IMR-90 (cell line): ENCODE measurements around the gene RAB34. TPM values are rescaled to one million over a fixed set of nuclear protein-coding genes. Genes with fewer than 3 reads are reported as not detected.

Experiments used
- ATAC-seq: fragments of 200-7000 bp; cut with Tn5 transposase; 2 replicates; pipeline ENCODE4 v1.9.1; 2020; ENCODE audit warnings: low read depth, mild to moderate bottlenecking, moderate library complexity
- BruUV-seq: library from RNA; stranded (reverse); fragments of 400-500 nt; replicated peaks from 2 replicates; lab custom pipeline; 2021; lab: Mats Ljungman, UMichigan
- CTCF ChIA-PET: fragments of 300-600 bp; formaldehyde crosslinking; extraction: SDS; loops from one replicate; lab custom pipeline; 2021; ENCODE audit warnings: antibody characterized with exemption; lab: Yijun Ruan, JAX
- POLR2A ChIA-PET: fragments of 300-600 bp; sonication (Branson Sonifier 250); formaldehyde crosslinking; loops from one replicate; lab custom pipeline; 2022; ENCODE audit warnings: antibody characterized with exemption; ENCODE audit not compliant: unreplicated experiment; lab: Charles Lee
- DNase-seq: peaks from one replicate; pipeline ENCODE4 v3.0.0; 2013
- H2AFZ ChIP-seq: replicated peaks from 2 replicates; pipeline ENCODE3; 2013; ENCODE audit warnings: low read length, mild to moderate bottlenecking; ENCODE audit not compliant: poor library complexity
- H2AK5ac ChIP-seq: 2 replicates; pipeline ENCODE4 v1.6.1; 2013; ENCODE audit warnings: low read depth, low read length, inconsistent platforms
- H2AK9ac ChIP-seq: replicated peaks from 2 replicates; pipeline ENCODE3; 2013; ENCODE audit warnings: mild to moderate bottlenecking, low read depth, low read length, moderate library complexity; ENCODE audit not compliant: poor library complexity
- H2BK120ac ChIP-seq: 2 replicates; pipeline ENCODE4 v1.6.1; 2013; ENCODE audit warnings: low read depth, low read length, inconsistent platforms
- H2BK15ac ChIP-seq: 3 replicates; pipeline ENCODE4 v1.6.1; 2013; ENCODE audit warnings: low read depth, low read length, inconsistent platforms
- H2BK20ac ChIP-seq: 2 replicates; pipeline ENCODE4 v1.6.1; 2013; ENCODE audit warnings: low read depth, mild to moderate bottlenecking, inconsistent platforms, low read length, moderate library complexity
- H2BK5ac ChIP-seq: 2 replicates; pipeline ENCODE4 v1.6.1; 2013; ENCODE audit warnings: mild to moderate bottlenecking, low read depth, low read length, inconsistent platforms; ENCODE audit not compliant: poor library complexity, severe bottlenecking
- H3K14ac ChIP-seq: replicated peaks from 2 replicates; pipeline ENCODE4 v1.6.1; 2013; ENCODE audit warnings: low read depth, low read length, inconsistent platforms
- H3K18ac ChIP-seq: 2 replicates; pipeline ENCODE4 v1.6.1; 2013; ENCODE audit warnings: low read depth, low read length, control low read depth
- H3K23ac ChIP-seq: 2 replicates; pipeline ENCODE4 v1.6.1; 2013; ENCODE audit warnings: low read depth, low read length, inconsistent platforms
- H3K27ac ChIP-seq: 2 replicates; pipeline ENCODE4 v1.5.1; 2013; ENCODE audit warnings: mild to moderate bottlenecking, control low read depth, low read length; ENCODE audit not compliant: insufficient read depth
- H3K27me3 ChIP-seq: 2 replicates; pipeline ENCODE4 v1.6.1; 2013; ENCODE audit warnings: low read length; ENCODE audit not compliant: control insufficient read depth, insufficient read depth
- H3K36me3 ChIP-seq: 2 replicates; pipeline ENCODE4 v1.6.1; 2013; ENCODE audit warnings: low read length, mixed read lengths; ENCODE audit not compliant: control insufficient read depth, insufficient read depth
- H3K4ac ChIP-seq: 2 replicates; pipeline ENCODE4 v1.6.1; 2013; ENCODE audit warnings: low read depth, low read length, inconsistent platforms
- H3K4me1 ChIP-seq: 2 replicates; pipeline ENCODE4 v1.6.1; 2013; ENCODE audit warnings: low read length, mixed read lengths; ENCODE audit not compliant: control insufficient read depth, insufficient read depth
- H3K4me2 ChIP-seq: 2 replicates; pipeline ENCODE4 v1.6.1; 2013; ENCODE audit warnings: low read depth, mild to moderate bottlenecking, control low read depth, low read length, moderate library complexity
- H3K4me3 ChIP-seq: 2 replicates; pipeline ENCODE4 v1.5.1; 2013; ENCODE audit warnings: low read depth, mild to moderate bottlenecking, control low read depth, low read length, moderate library complexity; ENCODE audit not compliant: insufficient read depth
- H3K56ac ChIP-seq: 2 replicates; pipeline ENCODE4 v1.6.1; 2013; ENCODE audit warnings: low read length, inconsistent platforms; ENCODE audit not compliant: insufficient read depth; ENCODE audit errors: extremely low read depth
- H3K79me1 ChIP-seq, 2 experiments: 2 replicates each; pipeline ENCODE4 v1.6.1; 2013; ENCODE audit warnings: low read length in 2 of 2, inconsistent platforms in 1 of 2, low read depth in 1 of 2
- H3K9ac ChIP-seq: 2 replicates; pipeline ENCODE4 v1.6.1; 2013; ENCODE audit warnings: low read depth, low read length, control low read depth
- H3K9me1 ChIP-seq: 2 replicates; pipeline ENCODE4 v1.6.1; 2013; ENCODE audit warnings: low read length, inconsistent platforms; ENCODE audit not compliant: insufficient read depth
- H3K9me3 ChIP-seq: 2 replicates; pipeline ENCODE4 v1.6.1; 2013; ENCODE audit warnings: low read length; ENCODE audit not compliant: control insufficient read depth, insufficient read depth
- H4K20me1 ChIP-seq: 2 replicates; pipeline ENCODE4 v1.6.1; 2013; ENCODE audit warnings: low read length, inconsistent platforms; ENCODE audit not compliant: insufficient read depth
- H4K5ac ChIP-seq: 2 replicates; pipeline ENCODE4 v1.6.1; 2013; ENCODE audit warnings: mild to moderate bottlenecking, low read depth, low read length, control low read depth
- H4K8ac ChIP-seq, 2 experiments: 2 replicates each; pipeline ENCODE4 v1.6.1; 2013; ENCODE audit warnings: low read depth in 2 of 2, low read length in 2 of 2, control low read depth in 1 of 2, inconsistent platforms in 1 of 2
- H4K91ac ChIP-seq: 2 replicates; pipeline ENCODE4 v1.6.1; 2013; ENCODE audit warnings: low read depth, low read length, inconsistent platforms; ENCODE audit not compliant: insufficient read depth
- CEBPB ChIP-seq: IDR thresholded peaks from 2 replicates; pipeline ENCODE4 v1.6.1; 2012; ENCODE audit warnings: low read depth, low read length, improper control_type of control experiment
- FOS ChIP-seq: fragments of 150-350 bp; IDR thresholded peaks from 2 replicates; pipeline ENCODE4 v1.6.1; 2016; ENCODE audit warnings: low read depth, low read length
- MAZ ChIP-seq: IDR thresholded peaks from 2 replicates; pipeline ENCODE4 v1.6.1; 2012; ENCODE audit warnings: low read depth, mild to moderate bottlenecking, low read length, improper control_type of control experiment, moderate library complexity, borderline replicate concordance
- MXI1 ChIP-seq: IDR thresholded peaks from 2 replicates; pipeline ENCODE4 v1.6.1; 2012; ENCODE audit warnings: low read depth, mild to moderate bottlenecking, low read length, moderate library complexity, borderline replicate concordance
- RCOR1 ChIP-seq: IDR thresholded peaks from 2 replicates; pipeline ENCODE4 v1.6.1; 2012; ENCODE audit warnings: mild to moderate bottlenecking, low read length, improper control_type of control experiment; ENCODE audit not compliant: insufficient replicate concordance
- RFX5 ChIP-seq: IDR thresholded peaks from 2 replicates; pipeline ENCODE4 v1.8.0; 2012; ENCODE audit warnings: low read depth, mild to moderate bottlenecking, low read length, moderate library complexity
- WGBS, 2 experiments: methylation state at CpG; one replicate each; pipeline versions ENCODE4 v1.1.5 to v1.1.7; 2013; ENCODE audit warnings: missing lambda C conversion rate in 2 of 2; ENCODE audit not compliant: insufficient read length in 1 of 2; ENCODE audit errors: extremely low coverage in 2 of 2; 5-methylcytosine and 5-hydroxymethylcytosine counted together
- dilution Hi-C: fragments of 300-500 bp; cut with HindIII; formaldehyde crosslinking; loops from one replicate; pipeline ENCODE4 v1.14.3; 2018; ENCODE audit warnings: low sequenced_read_pairs; ENCODE audit not compliant: unreplicated experiment
- in situ Hi-C: fragments of 300-500 bp; cut with MboI; formaldehyde crosslinking; loops from 3 replicates; pipeline ENCODE4 v1.14.3; 2019; ENCODE audit warnings: low sequenced_read_pairs, inconsistent platforms, mixed read lengths
- intact Hi-C: fragments of 100-400 bp; cut with micrococcal nuclease; formaldehyde crosslinking; loops from 2 replicates; pipeline ENCODE4 v1.10.0; 2022
- polyA plus RNA-seq, 3 experiments: library from polyadenylated mRNA; depleted of rRNA; stranded (reverse); fragments of >200 nt; gene quantifications; 2 replicates each; pipeline ENCODE4 v1.2.3, GENCODE V29; 2012; ENCODE audit warnings: low replicate concordance in 1 of 3
- total RNA-seq: library from RNA; depleted of rRNA; stranded (reverse); fragments of >200 nt; gene quantifications from 2 replicates; pipeline ENCODE4 v1.2.3, GENCODE V29; 2012
- TF ChIP-seq, protein P1 (sequence below): conservative IDR thresholded peaks from 2 replicates; pipeline ENCODE4 v1.5.1; 2012; ENCODE audit warnings: mild to moderate bottlenecking, low read depth, low read length, improper control_type of control experiment
- TF ChIP-seq, protein P2 (sequence below): fragments of 150-350 bp; IDR thresholded peaks from 2 replicates; pipeline ENCODE4 v1.6.1; 2016; ENCODE audit warnings: low read depth, mild to moderate bottlenecking, low read length, moderate library complexity, borderline replicate concordance

Gene RAB34
- total and polyA plus RNA-seq, 2 of the 4 experiments (the other 2 are of a cell fraction), result 351 to 387 TPM

DNA sequence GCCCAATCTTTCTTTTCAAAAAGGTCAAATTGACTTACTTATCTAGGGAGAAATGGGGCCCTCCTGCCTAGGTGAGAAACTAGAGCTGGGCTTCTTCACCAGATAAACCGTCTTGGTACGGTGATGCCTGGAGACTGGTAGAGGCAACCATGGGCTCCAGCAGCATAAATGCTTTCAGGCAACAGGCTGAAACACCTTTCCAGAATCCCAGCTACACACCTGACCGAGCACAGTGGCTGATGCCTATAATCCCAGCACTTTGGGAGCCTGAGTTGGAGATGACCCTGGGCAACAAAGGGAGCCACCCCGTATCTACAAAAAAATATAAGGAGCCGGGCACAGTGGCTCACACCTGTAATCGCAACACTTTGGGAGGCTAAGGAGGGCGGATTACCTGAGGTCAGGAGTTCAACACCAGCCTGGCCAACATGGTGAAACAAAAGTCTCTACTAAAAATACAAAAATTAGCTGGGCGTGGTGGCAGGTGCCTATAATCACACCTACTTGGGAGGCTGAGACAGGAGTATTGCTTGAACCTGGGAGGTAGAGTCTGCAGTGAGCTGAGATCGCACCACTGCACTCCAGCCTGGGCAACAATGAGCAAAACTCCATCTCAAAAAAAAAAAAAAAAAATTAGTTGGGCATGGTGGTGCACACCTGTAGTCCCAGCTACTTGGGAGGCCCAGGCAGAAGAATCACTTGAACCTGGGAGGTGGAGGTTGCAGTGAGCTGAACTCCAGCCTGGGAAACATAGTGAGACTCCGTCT lies 34.1 kb upstream of the RAB34 start:
- Histone ChIP-seq H4K20me1 (peaks cover 66% of the 10 kb centered on the region), H3K27ac (no peak overlapping the region), H3K9ac (no peak overlapping the region), H3K56ac (no peak overlapping the region), H3K9me3 (no peaks in the 10 kb centered on the region), H3K18ac (no peak overlapping the region), H3K4me3 (no peak overlapping the region), H4K8ac (no peak overlapping the region), H2BK5ac (no peak overlapping the region), H2AK5ac (no peak overlapping the region), H2BK15ac (no peak overlapping the region), H2BK20ac (no peak overlapping the region), H3K27me3 (no peaks in the 10 kb centered on the region), H3K4me2 (no peak overlapping the region), H3K14ac (no peak overlapping the region), H3K4me1 (peaks cover 5% of the 10 kb centered on the region), H4K91ac (no peak overlapping the region), H3K36me3 (peaks cover 49% of the 10 kb centered on the region), H4K5ac (no peak overlapping the region), H3K4ac (no peak overlapping the region), H3K23ac (no peak overlapping the region), H2AFZ (no peak overlapping the region), H2AK9ac (no peak overlapping the region), H3K9me1 (no peaks in the 10 kb centered on the region), H2BK120ac (no peak overlapping the region), H3K79me1 (peaks cover 20 to 80% of the 10 kb centered on the region in 2 experiments)
- ChIA-PET POLR2A (interaction anchor here (0.6 kb wide), 1 partner anchor 33 kb away, joined by 4 read pairs; no protein-coding TSS in a partner anchor), CTCF (interaction anchor here (0.6 to 5.4 kb wide), 4 partner anchors 9 to 817 kb away, joined by 4 to 60 read pairs (median 8); partner anchors contain the start of genes NEK8 and TLCD1)
- dilution Hi-C loops, result no loop called here
- DNase-seq (no peak), ATAC-seq (no peak)
- intact Hi-C loops, result no loop called here
- BruUV-seq, result no TSS peak
- in situ Hi-C loops, result no loop called here
- TF ChIP-seq RFX5 (no peak), MXI1 (no peak), CEBPB (no peak), RCOR1 (no peak), MAZ (no peak), FOS (no peak)
- TF ChIP-seq, protein P1, sequence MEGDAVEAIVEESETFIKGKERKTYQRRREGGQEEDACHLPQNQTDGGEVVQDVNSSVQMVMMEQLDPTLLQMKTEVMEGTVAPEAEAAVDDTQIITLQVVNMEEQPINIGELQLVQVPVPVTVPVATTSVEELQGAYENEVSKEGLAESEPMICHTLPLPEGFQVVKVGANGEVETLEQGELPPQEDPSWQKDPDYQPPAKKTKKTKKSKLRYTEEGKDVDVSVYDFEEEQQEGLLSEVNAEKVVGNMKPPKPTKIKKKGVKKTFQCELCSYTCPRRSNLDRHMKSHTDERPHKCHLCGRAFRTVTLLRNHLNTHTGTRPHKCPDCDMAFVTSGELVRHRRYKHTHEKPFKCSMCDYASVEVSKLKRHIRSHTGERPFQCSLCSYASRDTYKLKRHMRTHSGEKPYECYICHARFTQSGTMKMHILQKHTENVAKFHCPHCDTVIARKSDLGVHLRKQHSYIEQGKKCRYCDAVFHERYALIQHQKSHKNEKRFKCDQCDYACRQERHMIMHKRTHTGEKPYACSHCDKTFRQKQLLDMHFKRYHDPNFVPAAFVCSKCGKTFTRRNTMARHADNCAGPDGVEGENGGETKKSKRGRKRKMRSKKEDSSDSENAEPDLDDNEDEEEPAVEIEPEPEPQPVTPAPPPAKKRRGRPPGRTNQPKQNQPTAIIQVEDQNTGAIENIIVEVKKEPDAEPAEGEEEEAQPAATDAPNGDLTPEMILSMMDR, result no peak
- TF ChIP-seq, protein P2, sequence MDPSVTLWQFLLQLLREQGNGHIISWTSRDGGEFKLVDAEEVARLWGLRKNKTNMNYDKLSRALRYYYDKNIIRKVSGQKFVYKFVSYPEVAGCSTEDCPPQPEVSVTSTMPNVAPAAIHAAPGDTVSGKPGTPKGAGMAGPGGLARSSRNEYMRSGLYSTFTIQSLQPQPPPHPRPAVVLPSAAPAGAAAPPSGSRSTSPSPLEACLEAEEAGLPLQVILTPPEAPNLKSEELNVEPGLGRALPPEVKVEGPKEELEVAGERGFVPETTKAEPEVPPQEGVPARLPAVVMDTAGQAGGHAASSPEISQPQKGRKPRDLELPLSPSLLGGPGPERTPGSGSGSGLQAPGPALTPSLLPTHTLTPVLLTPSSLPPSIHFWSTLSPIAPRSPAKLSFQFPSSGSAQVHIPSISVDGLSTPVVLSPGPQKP, result no peak
- WGBS, 2 experiments, result 87% methylated on average over 3 of the region's 10 CpGs; no CpG with 5 or more reads in 1 of the 2 experiments
